Measurements from ENCODE around the gene KIF20A.
A peak's percentile ranks its signal among the peaks of the same experiment; 100 is the strongest.
"Not testable (repeated sequence)": the region's sequence is repeated elsewhere in the genome, so short reads cannot be mapped to it uniquely, and the experiment has no call there.

The KIF20A gene

DNA sequence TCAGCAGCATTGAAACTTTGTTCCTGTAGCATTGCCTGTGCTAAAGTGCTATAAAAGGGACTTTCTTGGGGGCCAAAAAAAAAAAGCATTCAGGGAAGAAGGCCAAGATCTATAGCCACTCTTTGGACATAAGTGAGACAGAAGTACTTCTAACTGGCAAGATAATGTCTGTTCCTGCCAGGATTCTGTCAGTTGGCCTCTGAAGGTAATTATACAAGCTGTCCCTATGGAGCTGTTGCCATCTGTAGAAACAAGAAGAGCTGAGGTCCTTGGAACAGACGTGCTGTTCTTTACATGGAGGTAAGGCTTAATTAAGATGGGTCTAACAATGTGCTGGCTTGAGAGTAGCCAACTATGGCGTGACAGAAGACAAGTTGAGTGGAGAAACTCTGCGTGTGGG, 9.7 kb downstream of the KIF20A start:
- no peak for DNase-seq

DNA sequence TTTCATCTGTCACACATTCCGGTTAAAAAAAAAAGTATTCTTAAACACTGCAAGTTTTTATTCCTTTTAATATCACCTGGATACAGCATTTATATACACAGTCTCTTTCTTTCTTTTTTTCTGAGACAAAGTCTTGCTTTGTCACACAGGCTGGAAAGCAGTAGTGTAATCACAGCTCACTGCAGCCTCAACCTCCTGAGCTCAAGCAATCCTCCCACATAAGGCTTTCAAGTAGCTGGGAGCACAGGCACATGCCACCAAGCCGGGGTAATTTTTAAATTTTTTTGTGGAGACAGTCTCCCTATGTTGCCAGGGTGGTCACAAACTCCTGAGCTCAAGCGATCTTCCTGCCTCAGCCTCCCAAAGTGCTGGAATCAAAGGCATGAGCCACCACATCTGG, 13.9 kb downstream of the KIF20A start:
- DNase-seq: no peak

GRCh38 chr5:138193859-138194258, 14.9 kb downstream of the KIF20A start:
- not testable (repeated sequence) for DNase-seq

- DNase-seq: no peak
Observed at GRCh38 chr5:138210985-138211384, 32.1 kb downstream of the KIF20A start.

DNA sequence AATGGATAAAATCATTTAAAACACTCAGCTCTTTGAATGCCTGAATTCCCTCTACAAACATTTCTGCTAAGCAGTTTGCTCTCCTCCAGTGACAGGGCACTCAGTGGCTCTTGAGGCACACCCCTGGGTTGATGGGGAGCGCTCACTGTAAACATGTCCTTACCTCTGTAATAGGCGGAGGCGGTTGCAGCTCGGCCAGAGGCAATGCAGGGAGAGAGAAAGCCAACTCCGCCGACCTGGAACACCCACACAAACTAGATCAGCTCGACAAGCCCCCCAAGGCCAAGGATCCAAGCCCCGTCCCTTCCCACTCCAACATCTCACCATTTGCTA, 33.9 kb downstream of the KIF20A start:
- no peak for DNase-seq

GRCh38 chr5:138213161-138214029, 34.5 kb downstream of the KIF20A start, which contains the start of gene CDC23:
Gene CDC23, minus strand, starts transcription at chr5:138213323. Its CDS starts 11 bp downstream, at chr5:138213312.
- peak; percentile 94 to 97 for DNase-seq

- no peak for DNase-seq
Observed at GRCh38 chr5:138216799-138217198, 37.9 kb downstream of the KIF20A start.

- no peak for DNase-seq
Observed at GRCh38 chr5:138223532-138223931, 44.6 kb downstream of the KIF20A start.

DNA sequence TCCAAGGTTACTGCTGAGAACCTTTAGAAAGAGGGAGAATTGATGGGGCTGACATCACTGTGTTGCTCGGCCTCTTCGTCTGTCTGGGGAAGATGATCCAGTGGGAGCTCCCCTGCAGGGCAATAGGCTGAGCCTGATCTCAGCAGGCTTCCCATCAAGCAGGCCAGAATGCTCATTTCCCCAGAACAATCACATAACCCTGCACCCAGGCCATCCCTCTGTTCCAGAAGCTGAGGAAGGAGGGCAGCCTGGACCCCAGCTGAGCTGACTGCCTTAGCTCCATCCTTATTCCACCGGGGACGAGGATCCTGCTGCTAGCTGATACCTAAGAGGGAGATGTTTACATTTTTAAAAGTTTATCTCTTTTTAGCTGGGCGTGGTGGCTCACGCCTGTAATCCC, 45.8 kb downstream of the KIF20A start:
- DNase-seq: no peak

- no peak for DNase-seq
Observed at GRCh38 chr5:138226910-138227309, 48.0 kb downstream of the KIF20A start.

DNA sequence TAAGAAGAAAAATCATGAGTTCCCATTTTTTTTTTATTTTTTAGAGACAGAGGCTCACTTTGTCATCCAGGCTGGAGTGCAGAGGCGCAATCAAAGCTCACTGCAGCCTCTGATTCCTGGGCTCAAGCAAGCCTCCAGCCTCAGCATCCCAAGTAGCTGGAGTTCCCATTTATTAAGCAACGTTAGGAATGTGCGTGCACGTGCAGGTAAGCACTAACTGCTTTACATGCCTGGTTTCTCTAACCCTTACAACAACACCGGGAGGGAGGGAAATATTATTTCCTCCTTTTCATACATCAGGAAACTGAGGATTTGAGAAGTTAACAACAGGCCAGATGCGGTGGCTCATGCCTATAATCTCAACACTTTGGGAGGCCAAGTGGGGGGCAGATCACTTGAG, 50.5 kb downstream of the KIF20A start:
- no peak for DNase-seq

DNA sequence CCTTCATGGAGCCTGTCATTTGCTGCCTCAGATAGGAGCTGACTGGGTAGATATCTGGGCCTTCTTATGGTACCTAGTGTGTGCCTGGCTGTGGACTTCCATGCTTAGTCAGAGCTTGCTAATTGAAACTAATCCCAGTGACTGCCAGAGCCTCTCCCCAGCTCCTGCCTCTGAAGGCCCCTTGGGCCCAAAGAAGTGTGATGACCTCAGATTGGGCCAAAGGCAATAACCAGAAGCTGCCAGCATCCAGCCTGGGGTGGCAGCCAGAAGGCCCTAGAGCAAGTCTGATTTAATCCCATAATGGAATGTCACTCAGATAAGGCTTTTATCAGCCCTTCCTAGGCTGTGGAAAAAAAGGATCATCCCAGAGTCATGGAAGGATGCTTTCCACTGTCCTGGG, 51.3 kb downstream of the KIF20A start:
- DNase-seq: no peak

GRCh38 chr5:138230981-138231589, 52.2 kb downstream of the KIF20A start:
- DNase-seq: no peak

DNA sequence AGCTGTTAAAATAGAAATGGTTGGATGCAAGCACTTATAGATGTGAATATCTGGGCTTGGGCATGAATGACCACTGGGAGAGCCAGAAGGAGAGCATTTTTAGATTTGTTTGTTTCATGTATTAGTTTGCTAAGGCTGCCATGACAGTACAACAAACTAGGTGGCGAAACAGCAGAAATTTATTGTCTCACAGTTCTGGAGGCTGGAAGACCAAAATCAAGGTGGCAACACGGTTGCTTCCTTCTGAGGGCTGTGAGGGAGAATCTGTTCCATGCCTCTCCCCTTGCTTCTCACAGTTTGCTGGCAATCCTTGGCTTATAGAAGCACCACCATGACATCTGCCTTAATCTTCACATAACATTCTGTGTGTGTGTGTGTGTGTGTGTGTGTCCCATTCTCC, 54.4 kb downstream of the KIF20A start:
- no peak for DNase-seq

- no peak for DNase-seq
Observed at GRCh38 chr5:138234651-138235050, 55.7 kb downstream of the KIF20A start.

Data from CD4-positive, alpha-beta T cell treated with Interferon alpha-2 for 1 hour (primary cell).